ENCODE measurements around the gene MCF2L.

- TF ChIP-seq CTCF (IDR thresholded peaks at IDR 0.05) (no peak), POLR2A (IDR thresholded peaks at IDR 0.05) (no peak)
Measured at GRCh38 chr13:113148407-113148806, 179.4 kb downstream of the MCF2L start.
